ENCODE results near the gene PABPC1L2A.

DNA sequence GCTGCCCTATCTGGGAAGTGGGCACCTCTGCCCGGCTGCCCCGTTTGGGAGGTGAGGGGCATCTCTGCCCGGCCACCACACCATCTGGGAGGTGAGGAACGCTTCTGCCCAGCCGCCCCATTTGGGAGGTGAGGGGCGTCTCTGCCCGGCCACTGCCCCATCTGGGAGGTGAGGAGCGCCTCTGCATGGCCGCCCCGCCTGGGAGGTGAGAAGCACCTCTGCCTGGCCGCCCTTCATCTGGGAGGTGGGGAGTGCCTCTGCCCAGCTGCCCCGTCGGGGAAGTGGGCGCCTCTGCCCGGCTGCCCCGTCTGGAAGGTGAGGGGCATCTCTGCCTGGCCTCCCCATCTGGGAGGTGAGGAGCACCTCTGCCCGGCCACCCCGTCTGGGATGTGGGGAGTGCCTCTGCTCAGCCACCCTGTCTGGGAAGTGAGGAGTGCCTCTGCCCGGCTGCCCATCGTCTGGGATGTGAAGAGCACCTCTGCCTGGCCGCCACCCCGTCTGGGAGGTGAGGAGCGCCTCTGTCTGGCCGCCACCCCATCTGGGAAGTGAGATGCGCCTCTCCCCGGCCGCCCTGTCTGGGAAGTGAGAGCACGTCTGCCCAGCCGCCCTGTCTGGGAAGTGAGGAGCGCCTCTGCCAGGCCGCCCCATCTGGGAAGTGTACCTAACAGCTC lies 9.8 kb downstream of the PABPC1L2A start:
- TF ChIP-seq, protein P1, sequence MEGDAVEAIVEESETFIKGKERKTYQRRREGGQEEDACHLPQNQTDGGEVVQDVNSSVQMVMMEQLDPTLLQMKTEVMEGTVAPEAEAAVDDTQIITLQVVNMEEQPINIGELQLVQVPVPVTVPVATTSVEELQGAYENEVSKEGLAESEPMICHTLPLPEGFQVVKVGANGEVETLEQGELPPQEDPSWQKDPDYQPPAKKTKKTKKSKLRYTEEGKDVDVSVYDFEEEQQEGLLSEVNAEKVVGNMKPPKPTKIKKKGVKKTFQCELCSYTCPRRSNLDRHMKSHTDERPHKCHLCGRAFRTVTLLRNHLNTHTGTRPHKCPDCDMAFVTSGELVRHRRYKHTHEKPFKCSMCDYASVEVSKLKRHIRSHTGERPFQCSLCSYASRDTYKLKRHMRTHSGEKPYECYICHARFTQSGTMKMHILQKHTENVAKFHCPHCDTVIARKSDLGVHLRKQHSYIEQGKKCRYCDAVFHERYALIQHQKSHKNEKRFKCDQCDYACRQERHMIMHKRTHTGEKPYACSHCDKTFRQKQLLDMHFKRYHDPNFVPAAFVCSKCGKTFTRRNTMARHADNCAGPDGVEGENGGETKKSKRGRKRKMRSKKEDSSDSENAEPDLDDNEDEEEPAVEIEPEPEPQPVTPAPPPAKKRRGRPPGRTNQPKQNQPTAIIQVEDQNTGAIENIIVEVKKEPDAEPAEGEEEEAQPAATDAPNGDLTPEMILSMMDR (IDR thresholded peaks at IDR 0.05): no peak
- TF ChIP-seq POLR2A (IDR thresholded peaks at IDR 0.05): no peak
